Mesenchymal stem cell (in vitro differentiated cells and primary cell): ENCODE data around the gene CCNE1.

ENCODE experiments used
- DNase-seq: peaks from one replicate; pipeline ENCODE4 v3.0.0-alpha.2; 2013
- H2AFZ ChIP-seq: one replicate; pipeline ENCODE4 v1.6.1; 2013; ENCODE audit warnings: low read depth, mild to moderate bottlenecking, control low read depth, inconsistent platforms, low read length, moderate library complexity
- H2AK5ac ChIP-seq: 2 replicates; pipeline ENCODE4 v1.6.1; 2013; ENCODE audit warnings: low read length, moderate library complexity, mild to moderate bottlenecking, inconsistent platforms; ENCODE audit not compliant: severe bottlenecking
- H2BK120ac ChIP-seq: one replicate; pipeline ENCODE4 v1.6.1; 2013; ENCODE audit warnings: low read depth, mild to moderate bottlenecking, inconsistent platforms, low read length, moderate library complexity
- H2BK12ac ChIP-seq, 2 experiments: one replicate each; pipeline ENCODE4 v1.6.1; 2013; ENCODE audit warnings: inconsistent platforms in 2 of 2, low read length in 2 of 2, mild to moderate bottlenecking in 2 of 2, moderate library complexity in 2 of 2, control low read depth in 1 of 2
- H2BK15ac ChIP-seq: one replicate; pipeline ENCODE4 v1.6.1; 2013; ENCODE audit warnings: mild to moderate bottlenecking, low read depth, inconsistent platforms; ENCODE audit not compliant: poor library complexity, severe bottlenecking
- H2BK5ac ChIP-seq: 2 replicates; pipeline ENCODE4 v1.6.1; 2013; ENCODE audit warnings: low read depth, mild to moderate bottlenecking, low read length, control low read depth, inconsistent platforms; ENCODE audit not compliant: poor library complexity, severe bottlenecking
- H3K14ac ChIP-seq, 2 experiments: one replicate each; pipeline ENCODE4 v1.6.1; 2013; ENCODE audit warnings: inconsistent platforms in 2 of 2, low read length in 2 of 2, control low read depth in 1 of 2, mild to moderate bottlenecking in 1 of 2, moderate library complexity in 1 of 2
- H3K18ac ChIP-seq, 2 experiments: one replicate each; pipeline ENCODE4 v1.6.1; 2013; ENCODE audit warnings: inconsistent platforms in 2 of 2, low read length in 2 of 2, control low read depth in 1 of 2, low read depth in 1 of 2, mild to moderate bottlenecking in 1 of 2
- H3K23ac ChIP-seq, 2 experiments: one replicate each; pipeline ENCODE4 v1.6.1; 2013; ENCODE audit warnings: inconsistent platforms in 2 of 2, low read length in 2 of 2, mild to moderate bottlenecking in 2 of 2, moderate library complexity in 2 of 2, control low read depth in 1 of 2
- H3K27ac ChIP-seq: 2 replicates; pipeline ENCODE4 v1.5.1; 2013; ENCODE audit warnings: mild to moderate bottlenecking, moderate library complexity, low read length, control low read depth, inconsistent platforms; ENCODE audit not compliant: poor library complexity, severe bottlenecking
- H3K27me3 ChIP-seq, 2 experiments: 2 replicates each; pipeline versions ENCODE4 v1.6.1 to v1.7.0; 2013; ENCODE audit warnings: low read length in 2 of 2, mild to moderate bottlenecking in 2 of 2, moderate library complexity in 2 of 2, control low read depth in 1 of 2, inconsistent platforms in 1 of 2; ENCODE audit not compliant: control insufficient read depth in 1 of 2, insufficient read depth in 1 of 2
- H3K36me3 ChIP-seq, 2 experiments: 2 replicates each; pipeline versions ENCODE4 v1.6.1 to v1.7.0; 2013; ENCODE audit warnings: low read length in 2 of 2, control low read depth in 1 of 2, inconsistent platforms in 1 of 2, low read depth in 1 of 2, mild to moderate bottlenecking in 1 of 2; ENCODE audit not compliant: insufficient read depth in 2 of 2, control insufficient read depth in 1 of 2
- H3K4ac ChIP-seq, 2 experiments: one replicate each; pipeline ENCODE4 v1.6.1; 2013; ENCODE audit warnings: inconsistent platforms in 2 of 2, low read length in 2 of 2, mild to moderate bottlenecking in 2 of 2, moderate library complexity in 2 of 2, control low read depth in 1 of 2, low read depth in 1 of 2
- H3K4me1 ChIP-seq: 2 replicates; pipeline ENCODE4 v1.6.1; 2013; ENCODE audit warnings: low read depth, low read length, control low read depth; ENCODE audit not compliant: control insufficient read depth, insufficient read depth
- H3K4me2 ChIP-seq: 2 replicates; pipeline ENCODE4 v1.6.1; 2013; ENCODE audit warnings: low read length, mild to moderate bottlenecking, inconsistent platforms; ENCODE audit not compliant: poor library complexity, severe bottlenecking
- H3K4me3 ChIP-seq, 2 experiments: 2 replicates each; pipeline versions ENCODE4 v1.5.1 to v1.7.0; 2013; ENCODE audit warnings: low read length in 2 of 2, mild to moderate bottlenecking in 2 of 2, control low read depth in 1 of 2, low read depth in 1 of 2; ENCODE audit not compliant: insufficient read depth in 1 of 2
- H3K79me1 ChIP-seq: replicated peaks from 2 replicates; pipeline ENCODE4 v1.6.1; 2013; ENCODE audit warnings: mild to moderate bottlenecking, control low read depth, low read length, inconsistent platforms; ENCODE audit not compliant: poor library complexity, severe bottlenecking
- H3K9ac ChIP-seq: 2 replicates; pipeline ENCODE4 v1.7.0; 2013; ENCODE audit warnings: mild to moderate bottlenecking, low read length, moderate library complexity
- H3K9me3 ChIP-seq: 2 replicates; pipeline ENCODE4 v1.7.0; 2013; ENCODE audit warnings: mild to moderate bottlenecking, low read length; ENCODE audit not compliant: control insufficient read depth
- H4K8ac ChIP-seq: one replicate; pipeline ENCODE4 v1.6.1; 2013; ENCODE audit warnings: inconsistent platforms, mild to moderate bottlenecking, low read length, moderate library complexity
- H4K91ac ChIP-seq: one replicate; pipeline ENCODE4 v1.6.1; 2013; ENCODE audit warnings: mild to moderate bottlenecking, low read length, inconsistent platforms
- WGBS: methylation state at CpG from one replicate; pipeline ENCODE4 v1.1.7; 2013; ENCODE audit warnings: mixed read lengths; 5-methylcytosine and 5-hydroxymethylcytosine counted together

Gene CCNE1

GRCh38 chr19:29795461-29796172, 16.2 kb upstream of the CCNE1 start:
- no peaks in the 10 kb centered on the region for H3K4me1 ChIP-seq
- no peak overlapping the region for H2BK5ac ChIP-seq
- H3K36me3 ChIP-seq = no peaks in the 10 kb centered on the region
- no peak overlapping the region for H2AFZ ChIP-seq
- H3K9me3 ChIP-seq = no peaks in the 10 kb centered on the region
- no peak overlapping the region for H2AK5ac ChIP-seq
- H2BK15ac ChIP-seq = no peak overlapping the region
- no peak overlapping the region for H3K14ac ChIP-seq
- DNase-seq = no peak
- WGBS = 77% methylated on average over 12 of the region's 16 CpGs
- no peak overlapping the region for H3K18ac ChIP-seq
- H2BK120ac ChIP-seq = no peak overlapping the region
- H3K23ac ChIP-seq = no peak overlapping the region
- no peak overlapping the region for H2BK12ac ChIP-seq
- H3K4me3 ChIP-seq = no peak overlapping the region
- H3K79me1 ChIP-seq = no peaks in the 10 kb centered on the region
- peaks cover 0 to 13% of the 10 kb centered on the region in 2 experiments for H3K27me3 ChIP-seq
- no peak overlapping the region for H3K9ac ChIP-seq
- H3K27ac ChIP-seq = no peak overlapping the region
- no peak overlapping the region for H4K8ac ChIP-seq
- no peak overlapping the region for H3K4ac ChIP-seq
- H4K91ac ChIP-seq = no peak overlapping the region
- no peak overlapping the region for H3K4me2 ChIP-seq

- Histone ChIP-seq H3K4ac (no peak overlapping the region), H4K8ac (no peak overlapping the region), H2BK12ac (no peak overlapping the region), H3K9ac (no peak overlapping the region), H2AK5ac (no peak overlapping the region), H4K91ac (no peak overlapping the region), H3K27me3 (peaks cover 0 to 12% of the 10 kb centered on the region in 2 experiments), H2AFZ (no peak overlapping the region), H3K4me2 (no peak overlapping the region), H3K36me3 (no peaks in the 10 kb centered on the region), H3K4me1 (no peaks in the 10 kb centered on the region), H2BK120ac (no peak overlapping the region), H3K9me3 (no peaks in the 10 kb centered on the region), H3K18ac (no peak overlapping the region), H3K79me1 (no peaks in the 10 kb centered on the region), H2BK15ac (no peak overlapping the region), H3K4me3 (no peak overlapping the region), H2BK5ac (no peak overlapping the region), H3K14ac (no peak overlapping the region), H3K27ac (no peak overlapping the region), H3K23ac (no peak overlapping the region)
- no peak for DNase-seq
- 84% methylated on average over 9 of the region's 9 CpGs for WGBS
These were observed 15.6 kb upstream of the CCNE1 start for GRCh38 chr19:29796173-29796573.

GRCh38 chr19:29798774-29799497, 12.9 kb upstream of the CCNE1 start:
- DNase-seq = no peak

GRCh38 chr19:29800100-29800825, 11.5 kb upstream of the CCNE1 start:
- Histone ChIP-seq H3K9me3 (no peaks in the 10 kb centered on the region), H3K4me2 (no peak overlapping the region), H3K14ac (no peak overlapping the region), H2BK15ac (no peak overlapping the region), H3K36me3 (no peaks in the 10 kb centered on the region), H3K18ac (no peak overlapping the region), H3K4me3 (no peak overlapping the region), H3K27me3 (peaks cover 0 to 4% of the 10 kb centered on the region in 2 experiments), H2AFZ (no peak overlapping the region), H4K8ac (no peak overlapping the region), H3K79me1 (no peaks in the 10 kb centered on the region), H3K4me1 (no peaks in the 10 kb centered on the region), H2BK12ac (no peak overlapping the region), H2AK5ac (no peak overlapping the region), H2BK5ac (no peak overlapping the region), H2BK120ac (no peak overlapping the region), H3K27ac (no peak overlapping the region), H3K23ac (no peak overlapping the region), H3K9ac (no peak overlapping the region), H4K91ac (no peak overlapping the region), H3K4ac (no peak overlapping the region)
- no peak for DNase-seq
- 82% methylated on average over 12 of the region's 12 CpGs for WGBS

More at GRCh38 chr19:29798774-29799497, 12.9 kb upstream of the CCNE1 start:
- Histone ChIP-seq H3K27ac (no peak overlapping the region), H3K18ac (no peak overlapping the region), H3K4me2 (no peak overlapping the region), H3K4me3 (no peak overlapping the region), H4K8ac (no peak overlapping the region), H2BK15ac (no peak overlapping the region), H3K14ac (no peak overlapping the region), H3K27me3 (peaks cover 0 to 6% of the 10 kb centered on the region in 2 experiments), H2BK12ac (no peak overlapping the region), H3K36me3 (no peaks in the 10 kb centered on the region), H2AK5ac (no peak overlapping the region), H3K4me1 (no peaks in the 10 kb centered on the region), H3K79me1 (no peaks in the 10 kb centered on the region), H3K9ac (peak overlapping the region; percentile 77), H2BK120ac (no peak overlapping the region), H3K4ac (no peak overlapping the region), H2AFZ (no peak overlapping the region), H4K91ac (no peak overlapping the region), H3K9me3 (no peaks in the 10 kb centered on the region), H2BK5ac (no peak overlapping the region), H3K23ac (no peak overlapping the region)
- 82% methylated on average over 7 of the region's 9 CpGs for WGBS
